GM19395 (cell line): ENCODE data around the gene ARHGAP8.
"Not testable (repeated sequence)": the region's sequence is repeated elsewhere in the genome, so short reads cannot be mapped to it uniquely, and the experiment has no call there.

Experiments
- ATAC-seq: cut with Tn5 transposase; IDR thresholded peaks from one replicate; pipeline ENCODE4 v1.9.1; 2021; ENCODE audit warnings: mild to moderate bottlenecking, moderate library complexity; ENCODE audit not compliant: unreplicated experiment

ARHGAP8 gene

GRCh38 chr22:44904492-44905152, 152.2 kb downstream of the ARHGAP8 start:
- not testable (repeated sequence) for ATAC-seq

GRCh38 chr22:44906248-44906936, 154.0 kb downstream of the ARHGAP8 start:
- no peak for ATAC-seq

- no peak for ATAC-seq
These were observed 154.7 kb downstream of the ARHGAP8 start for GRCh38 chr22:44906999-44907644.

- no peak for ATAC-seq
These were observed 155.7 kb downstream of the ARHGAP8 start for GRCh38 chr22:44907765-44908737.

GRCh38 chr22:44909241-44909640, 156.9 kb downstream of the ARHGAP8 start:
- ATAC-seq = no peak
